Dedifferentiated amniotic fluid mesenchymal stem cell (primary cell): ENCODE results near the gene C4orf50.

Experiments
- DNase-seq: peaks from one replicate; pipeline ENCODE4 v3.0.0-alpha.2; 2016; ENCODE audit errors: extremely low spot score

C4orf50 gene

DNA sequence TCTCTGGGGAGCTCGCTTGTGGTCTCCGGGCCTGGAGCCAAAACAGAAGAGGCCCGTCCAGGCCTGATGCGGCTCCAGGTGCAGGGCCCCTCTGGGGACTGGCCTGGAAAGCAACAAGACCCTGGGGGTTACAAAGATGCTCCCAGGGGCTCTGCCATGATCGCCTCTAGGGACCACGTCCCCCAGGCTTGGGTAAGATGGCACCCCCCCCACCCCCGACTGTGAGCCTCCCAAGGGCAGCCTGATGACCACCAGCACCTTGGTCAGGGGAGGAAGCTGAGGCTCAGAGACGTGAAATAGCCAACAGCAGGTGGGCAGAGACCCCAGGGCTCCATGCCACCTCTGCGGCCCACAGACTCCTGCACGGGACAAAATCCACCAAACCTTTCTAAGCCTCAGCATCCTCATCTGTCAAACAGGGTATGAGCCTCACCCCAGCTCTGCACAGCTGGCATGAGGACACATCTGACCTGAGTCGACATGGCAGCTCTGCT lies 25.4 kb downstream of the C4orf50 start:
- no peak for DNase-seq

DNA sequence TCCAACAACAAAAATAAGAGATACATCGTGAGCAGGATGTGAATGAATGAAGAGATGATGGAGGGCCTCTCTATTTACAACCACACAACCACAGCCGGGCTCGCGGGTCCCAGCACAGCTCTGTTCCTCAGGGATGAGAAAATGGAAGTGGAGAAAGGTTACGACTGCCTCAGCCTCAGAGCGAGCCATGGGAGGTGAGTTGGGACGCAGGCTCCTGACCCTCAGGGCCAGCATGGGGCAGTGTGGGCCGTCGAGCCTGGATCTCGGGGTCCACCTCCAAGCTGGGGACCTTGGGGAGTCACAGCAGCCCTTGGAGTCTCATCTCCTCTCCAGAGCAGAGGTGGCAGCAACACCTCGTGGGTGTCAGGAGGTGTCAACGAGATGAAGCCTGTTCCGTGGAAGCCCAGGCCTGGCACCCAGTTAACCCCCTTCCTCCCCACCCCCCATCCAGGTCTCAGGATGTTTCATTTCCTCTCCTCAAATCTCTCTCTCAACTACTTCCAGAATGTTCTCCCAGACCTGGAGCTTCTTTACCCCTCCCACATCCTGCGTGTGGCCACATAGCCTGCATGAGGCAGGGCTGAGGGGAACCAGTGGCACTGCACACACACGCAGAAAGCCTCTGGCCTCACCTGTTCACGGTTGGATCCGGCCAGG lies 25.9 kb downstream of the C4orf50 start:
- no peak for DNase-seq

DNA sequence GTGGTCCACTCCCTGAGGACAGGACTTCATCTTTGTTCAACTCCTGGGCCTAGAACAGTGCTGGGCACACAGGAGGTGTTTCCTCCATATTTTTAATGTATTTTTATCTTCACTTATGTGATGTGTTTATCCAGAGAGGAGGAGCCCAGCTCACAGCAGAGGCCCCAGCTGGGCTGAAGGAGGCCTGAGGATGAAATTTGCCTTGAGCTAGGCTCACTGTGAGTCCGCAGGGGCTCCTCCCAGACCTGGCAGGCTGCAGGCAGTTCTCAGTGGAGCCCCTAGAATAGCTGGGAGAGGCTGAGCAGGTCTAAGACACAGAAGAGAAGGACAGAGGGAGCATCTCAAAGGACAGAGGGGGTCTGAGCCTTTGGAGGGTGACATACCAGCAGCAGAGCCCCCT lies 26.8 kb downstream of the C4orf50 start:
- no peak for DNase-seq

DNA sequence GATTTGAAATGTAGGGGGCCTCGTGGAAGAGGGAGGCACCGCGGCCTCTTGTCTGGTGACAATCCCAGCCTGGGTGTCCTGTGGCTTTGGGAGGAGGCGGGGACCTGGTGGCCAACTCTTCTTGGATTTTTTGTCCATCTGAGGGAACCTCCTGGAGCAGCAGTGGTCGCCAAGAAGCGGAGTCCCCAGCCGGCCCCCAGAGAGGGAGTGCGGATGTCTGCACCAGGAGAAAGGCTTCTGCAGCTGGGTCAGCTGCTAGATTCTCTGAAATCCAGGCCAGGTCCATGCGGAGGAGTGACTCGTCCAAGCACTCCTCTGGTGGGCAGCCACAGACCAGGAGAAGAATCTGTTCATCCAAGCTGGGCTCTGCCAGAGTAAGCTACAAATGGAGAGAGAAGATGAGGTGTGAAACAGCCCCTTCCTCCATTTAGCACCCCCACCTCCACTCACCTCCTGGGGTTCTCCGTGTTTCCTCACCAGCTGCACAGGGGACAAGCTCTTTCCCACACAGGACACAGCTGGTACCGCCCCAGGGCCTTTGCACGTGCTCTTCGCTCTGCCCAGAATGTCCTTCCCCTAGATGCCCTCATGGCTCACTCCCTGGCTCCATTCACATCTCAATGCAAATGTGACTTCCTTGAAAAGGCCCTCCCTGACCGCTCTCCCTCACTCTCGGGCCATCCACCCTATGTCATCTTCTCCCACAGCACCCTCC lies 27.6 kb downstream of the C4orf50 start:
- DNase-seq: no peak

DNA sequence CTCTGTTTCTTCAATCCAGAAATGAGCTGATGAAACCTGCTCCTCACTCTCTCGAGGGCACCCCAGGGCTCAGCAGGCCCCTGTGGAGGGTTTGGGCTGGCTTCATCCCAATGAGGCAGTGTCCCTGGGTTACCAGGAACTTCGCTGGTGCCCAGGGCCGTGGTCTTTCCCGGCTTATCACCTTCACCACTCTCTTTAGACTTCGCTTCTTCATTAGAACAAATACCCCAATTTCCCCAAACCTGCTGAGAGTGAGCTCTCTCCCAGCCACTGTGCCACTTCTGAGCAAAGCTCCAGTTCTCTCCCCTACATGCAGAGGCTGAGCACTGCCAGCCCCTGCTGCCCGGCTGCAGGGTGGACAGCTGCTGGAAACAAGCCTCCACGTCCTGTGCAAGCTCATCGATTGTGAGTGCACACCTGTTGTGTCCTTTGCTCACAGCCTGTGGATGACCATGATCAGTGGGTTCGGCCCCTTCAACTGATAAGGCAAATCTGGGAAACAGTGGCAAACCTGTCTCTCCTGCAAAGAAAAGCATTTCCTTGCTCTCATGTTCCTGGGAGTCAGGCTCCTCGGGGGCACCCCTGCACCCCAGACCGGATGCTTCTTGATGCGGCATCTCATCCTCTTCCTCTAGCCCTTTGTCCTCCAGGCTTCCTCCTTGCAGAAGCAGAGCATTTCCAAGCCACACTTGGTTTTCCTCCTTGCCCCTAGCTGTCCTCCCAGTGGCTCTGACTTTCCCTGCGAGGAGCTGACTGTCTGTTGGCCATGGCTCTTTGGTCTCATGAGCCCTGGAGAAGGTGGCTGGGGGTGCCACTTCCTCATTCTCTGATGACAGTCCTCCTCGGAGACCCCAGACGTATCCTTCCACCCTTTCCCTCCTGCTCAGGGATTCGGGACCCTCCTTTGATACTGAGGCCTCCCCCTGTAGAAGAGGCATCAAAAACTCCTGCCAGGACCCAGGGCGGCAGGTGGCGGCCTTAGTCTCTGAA lies 28.7 kb downstream of the C4orf50 start:
- DNase-seq: no peak

DNA sequence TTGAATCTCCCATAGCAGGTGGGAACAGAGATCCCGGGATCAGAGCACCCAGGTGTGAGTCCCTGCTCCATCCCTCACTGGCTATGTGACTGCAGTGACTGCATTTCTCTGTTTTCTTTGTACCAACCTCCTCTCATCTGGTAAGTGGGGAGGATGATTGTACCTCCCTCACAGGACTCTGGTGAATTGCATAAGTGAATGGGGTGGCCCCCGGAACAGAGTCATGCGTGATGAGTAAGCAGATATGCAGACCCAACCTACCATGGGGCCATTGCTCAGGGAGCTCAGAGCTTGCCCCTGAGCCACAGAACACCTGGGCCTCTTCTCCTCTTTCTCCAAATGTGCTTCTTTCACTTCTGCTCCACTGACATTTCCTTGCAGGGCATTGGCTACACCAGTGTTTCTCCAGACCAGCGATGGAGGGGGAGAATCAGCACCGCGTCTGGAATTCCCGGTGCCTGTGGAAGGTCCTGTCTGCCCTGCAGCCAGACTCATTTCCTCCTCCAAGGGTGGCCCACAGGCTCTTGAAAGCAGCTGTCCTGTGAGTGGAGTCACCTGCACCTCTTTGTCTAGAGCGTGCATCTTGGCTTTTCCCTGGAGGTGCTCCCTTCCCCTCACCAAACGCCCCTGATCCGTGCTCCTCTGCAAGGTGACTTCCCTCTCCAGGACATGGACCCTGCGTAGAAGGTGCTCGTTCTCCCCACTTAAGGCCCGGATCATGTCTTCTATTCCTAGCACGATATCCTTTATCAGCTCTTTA lies 30.0 kb downstream of the C4orf50 start:
- no peak for DNase-seq

DNA sequence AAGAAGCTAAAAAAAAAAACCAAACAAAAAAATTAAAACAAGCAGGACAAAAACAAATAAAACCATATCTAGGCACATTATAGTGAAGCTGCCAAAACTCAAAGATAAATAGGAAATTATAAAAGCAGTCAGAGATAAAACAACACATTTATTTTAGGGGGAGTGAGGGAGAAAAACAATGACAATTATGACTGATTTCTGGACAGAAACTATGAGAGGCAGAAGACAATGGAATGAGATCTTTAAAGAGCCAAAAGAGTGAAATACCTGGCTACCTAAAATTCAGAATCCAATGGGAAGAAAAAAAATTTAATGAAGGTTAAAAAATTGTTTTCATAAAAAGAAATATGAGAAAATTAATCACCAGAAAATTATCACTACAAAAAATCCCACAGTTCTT lies 33.4 kb downstream of the C4orf50 start:
- DNase-seq: no peak

DNA sequence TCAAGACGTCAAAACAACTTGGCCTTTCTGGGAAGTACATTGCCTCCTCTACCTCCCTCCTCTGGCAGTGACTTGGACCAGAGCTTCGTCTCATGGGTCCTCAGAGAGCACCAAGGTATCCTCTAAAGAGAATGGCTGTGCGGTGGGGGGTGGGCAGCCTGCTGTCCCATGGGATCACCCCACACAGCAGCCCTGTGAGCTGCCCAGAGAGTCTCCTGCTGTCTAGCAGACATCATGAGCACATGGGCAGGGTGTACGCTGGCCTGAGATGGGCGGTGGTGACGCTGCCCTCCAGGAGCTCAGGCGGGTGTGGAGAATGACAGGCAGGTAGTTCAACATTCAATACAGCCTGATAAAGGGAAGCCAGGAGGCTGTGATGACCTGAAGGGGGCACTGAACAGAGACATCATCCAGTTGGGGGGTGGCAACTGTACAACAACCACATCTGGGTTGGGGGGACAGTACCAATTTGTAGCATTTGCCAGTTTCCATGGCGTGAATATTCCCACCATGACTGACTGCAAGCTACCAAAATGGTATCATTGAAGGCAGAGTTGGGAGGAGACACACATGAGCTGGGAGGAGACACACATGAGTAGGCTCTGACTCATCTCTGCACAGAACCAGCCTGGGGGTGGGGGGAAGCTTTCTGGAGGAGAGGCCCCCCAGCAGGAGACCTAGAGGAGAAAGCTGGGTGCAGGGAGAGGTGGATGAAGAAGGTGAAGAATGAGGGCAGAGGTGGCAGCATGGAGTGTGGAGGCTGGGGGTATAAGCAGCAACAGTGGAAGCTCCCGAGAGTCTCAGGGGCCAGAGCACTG lies 35.9 kb downstream of the C4orf50 start:
- no peak for DNase-seq

DNA sequence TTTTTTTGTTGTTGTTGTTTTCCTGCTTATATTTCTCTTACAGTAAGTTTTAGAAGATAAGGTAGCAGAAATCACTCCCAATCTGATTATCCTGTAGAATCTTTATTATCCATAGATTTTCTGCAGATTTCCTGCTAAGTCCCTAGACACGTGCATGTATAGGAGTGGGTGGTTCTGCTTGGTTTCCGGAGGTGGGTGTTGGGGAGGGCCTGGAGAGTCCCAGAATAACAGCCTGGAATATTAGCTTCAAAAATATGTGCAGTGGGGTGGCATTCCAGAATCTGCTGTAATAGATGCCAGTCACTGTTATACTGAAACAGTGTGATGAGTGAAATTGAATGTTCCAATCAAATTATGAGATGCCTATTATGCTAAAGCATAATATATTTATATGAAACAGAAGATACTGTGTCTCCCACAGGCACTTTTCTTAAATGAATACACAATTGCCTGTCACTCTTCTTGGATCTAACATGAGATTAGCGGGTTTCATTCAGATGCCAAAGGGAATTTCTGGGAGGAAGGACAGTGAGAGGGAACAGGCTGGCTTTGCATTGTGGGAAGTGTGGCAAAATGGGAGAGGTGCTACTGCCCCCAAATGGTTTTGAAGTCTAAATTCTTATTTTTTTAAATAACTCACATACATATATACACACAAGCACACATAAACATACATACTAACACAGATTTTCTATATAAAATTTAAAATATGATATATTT lies 37.6 kb downstream of the C4orf50 start:
- no peak for DNase-seq

DNA sequence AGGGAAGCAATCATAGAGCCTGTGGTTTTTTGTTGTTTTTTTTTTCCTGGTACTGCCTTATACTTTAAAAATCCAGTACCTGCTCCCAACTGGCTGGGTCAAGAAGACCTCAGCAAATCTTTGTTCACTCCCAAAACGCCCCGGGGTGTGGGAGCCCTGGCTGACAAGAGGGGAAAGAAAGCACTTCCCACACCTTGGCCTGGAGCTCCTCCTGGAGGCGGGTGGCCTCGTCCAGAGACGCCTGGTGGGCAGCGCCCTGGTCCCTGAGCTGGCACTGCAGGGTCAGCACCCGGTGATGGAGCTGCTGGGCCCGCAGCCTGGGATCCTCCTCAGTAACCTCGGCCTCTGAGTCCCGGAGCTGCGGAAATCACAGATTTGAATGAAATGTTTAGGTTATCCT lies 38.2 kb downstream of the C4orf50 start:
- no peak for DNase-seq

DNA sequence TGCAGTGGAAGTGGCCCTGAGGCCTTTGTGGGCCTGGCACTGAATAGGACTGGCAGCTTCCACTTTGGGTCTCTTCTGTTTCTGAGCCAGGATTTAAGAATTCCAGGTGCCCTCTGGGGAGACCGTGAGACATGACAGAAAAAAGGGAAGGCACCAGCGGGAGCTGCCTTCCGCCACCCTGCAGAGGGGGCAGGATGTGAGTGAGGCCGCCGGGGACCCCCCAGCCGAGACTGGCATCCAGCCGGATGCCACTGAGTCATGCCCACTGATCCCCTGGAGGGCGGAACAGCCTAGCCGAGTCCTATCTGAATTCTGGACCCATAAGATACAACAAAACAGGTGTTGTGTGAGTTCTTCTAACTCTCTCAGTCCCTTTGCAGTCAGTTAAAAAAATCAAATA lies 41.3 kb downstream of the C4orf50 start:
- no peak for DNase-seq

DNA sequence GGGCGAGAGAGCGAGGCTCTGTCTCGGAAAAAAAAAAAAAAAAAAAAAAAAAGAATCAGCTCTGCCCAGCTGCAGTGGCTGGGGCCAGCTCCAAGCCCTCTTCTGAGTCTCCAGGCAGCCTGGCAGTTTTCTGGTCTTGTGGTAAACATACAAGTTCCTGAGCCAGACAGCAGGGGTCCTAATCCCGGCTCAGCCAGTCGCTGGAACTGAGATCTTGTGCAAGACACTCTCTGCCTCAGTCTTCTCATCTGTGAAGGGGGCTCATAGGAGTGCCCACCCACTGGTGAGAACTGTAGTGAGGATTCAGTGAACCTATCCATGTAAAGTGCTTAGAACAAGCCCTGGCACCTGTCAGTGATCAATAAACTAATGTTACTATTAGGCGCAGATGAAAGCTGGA lies 41.8 kb downstream of the C4orf50 start:
- no peak for DNase-seq

DNA sequence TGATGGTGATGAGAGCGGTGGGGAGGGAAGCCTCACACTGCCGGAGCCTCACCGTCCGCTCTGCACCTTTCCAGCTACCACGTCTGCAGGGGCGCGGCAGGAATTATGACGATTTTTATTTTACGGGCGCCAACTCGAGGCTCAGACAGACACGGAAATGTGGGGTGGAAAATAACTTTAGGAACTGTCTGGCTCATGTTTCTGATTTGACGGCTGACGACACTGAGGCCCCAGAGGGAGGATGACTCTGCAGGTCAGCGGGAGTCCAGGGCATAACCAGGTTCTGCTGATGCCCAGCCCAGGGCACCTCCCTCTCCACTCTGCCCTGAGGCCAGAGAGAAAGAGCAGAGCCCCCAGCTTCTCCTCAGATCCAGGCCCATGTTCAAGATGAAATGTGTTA lies 43.9 kb downstream of the C4orf50 start:
- DNase-seq: no peak

DNA sequence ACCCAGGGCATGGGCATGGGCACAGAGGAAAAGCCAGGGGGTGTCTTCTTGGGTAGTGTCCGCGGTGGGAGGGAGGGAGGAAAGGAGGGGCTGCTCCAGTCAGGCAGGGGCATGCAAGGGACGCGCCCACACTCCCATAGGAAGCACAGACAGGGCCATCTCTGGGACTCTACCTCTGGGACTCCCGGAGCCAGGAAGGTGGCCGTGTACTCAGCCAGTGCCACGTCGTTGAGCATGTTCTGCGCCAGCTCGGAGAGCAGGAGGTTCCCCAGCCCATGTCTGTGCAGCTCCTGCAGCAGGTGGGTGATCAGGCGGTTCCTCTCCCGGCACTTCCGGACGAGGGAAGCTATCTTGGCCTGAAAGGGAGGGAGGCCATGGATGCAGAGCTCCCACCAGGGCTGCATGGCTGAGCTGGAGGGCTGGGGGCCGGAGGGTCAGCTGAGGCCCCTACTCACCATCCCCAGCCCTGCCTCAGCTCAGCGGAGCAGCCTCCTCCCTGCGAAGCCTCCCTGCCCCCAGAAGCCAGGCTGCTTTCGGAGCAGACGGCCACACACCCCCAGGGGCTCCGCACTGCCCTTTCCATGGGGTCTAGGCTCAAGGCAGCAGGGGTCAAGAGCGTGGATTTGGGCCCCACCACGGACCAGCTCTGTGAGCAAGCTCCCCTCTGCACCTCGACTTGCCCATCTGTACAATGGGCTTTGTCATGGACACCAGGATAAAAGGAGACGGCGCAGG lies 44.6 kb downstream of the C4orf50 start:
- DNase-seq: no peak

DNA sequence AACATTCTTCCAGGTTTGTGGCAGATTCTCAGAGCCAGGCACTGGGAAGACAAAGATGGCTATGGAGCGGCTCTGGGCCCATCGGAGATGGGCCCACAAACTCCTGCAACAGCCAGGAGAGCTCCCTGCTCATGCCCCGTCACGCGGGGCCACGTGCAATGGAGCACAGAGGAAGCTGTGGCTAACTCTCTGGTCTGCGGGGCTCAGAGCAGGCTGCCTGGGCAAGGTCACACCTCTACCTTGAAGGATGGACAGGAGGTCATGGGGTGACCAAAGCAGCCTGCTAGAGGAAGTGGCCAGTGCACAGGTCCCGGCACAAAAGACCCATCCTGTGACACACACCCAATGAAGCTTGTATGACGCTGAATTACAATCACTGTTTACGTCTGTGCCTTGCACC lies 45.2 kb downstream of the C4orf50 start:
- DNase-seq: no peak

DNA sequence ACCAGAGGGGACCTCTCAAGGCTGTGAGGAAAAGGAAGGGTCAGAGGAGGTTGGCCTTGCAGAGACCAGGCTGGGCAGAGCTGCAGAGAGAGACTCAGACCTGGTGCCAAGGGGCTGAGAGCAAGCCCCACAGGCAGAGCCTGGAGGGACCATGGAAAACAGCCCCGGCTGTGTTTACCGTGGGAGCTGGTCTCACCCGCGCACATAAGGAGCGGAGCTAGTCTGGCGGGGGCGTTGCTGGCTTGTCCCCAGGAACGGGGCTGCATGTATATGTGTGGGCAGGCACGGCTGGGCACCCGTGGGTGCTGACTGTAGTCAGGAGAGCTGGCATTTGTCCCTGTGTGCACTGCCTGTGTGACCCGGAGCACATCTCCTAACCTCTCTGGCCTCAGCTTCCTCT lies 45.7 kb downstream of the C4orf50 start:
- no peak for DNase-seq

DNA sequence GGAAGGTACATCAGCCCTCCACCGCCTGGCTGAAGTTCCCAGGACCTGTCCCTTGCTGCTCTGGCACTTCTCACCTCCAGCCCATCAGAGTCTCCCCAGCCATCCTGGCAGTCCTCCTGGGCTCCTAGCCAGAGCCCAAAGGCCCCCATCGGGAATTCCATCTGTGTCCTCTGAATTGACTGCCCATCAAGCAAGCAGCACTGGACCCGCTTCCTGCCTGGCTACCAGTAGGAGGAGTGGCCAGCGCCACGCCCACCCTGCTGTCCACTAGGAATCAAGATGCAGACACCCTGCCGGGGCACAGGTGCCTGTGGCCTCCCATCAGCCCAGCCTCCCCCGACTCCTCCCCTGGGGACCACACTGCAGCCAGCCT lies 47.2 kb downstream of the C4orf50 start:
- no peak for DNase-seq

DNA sequence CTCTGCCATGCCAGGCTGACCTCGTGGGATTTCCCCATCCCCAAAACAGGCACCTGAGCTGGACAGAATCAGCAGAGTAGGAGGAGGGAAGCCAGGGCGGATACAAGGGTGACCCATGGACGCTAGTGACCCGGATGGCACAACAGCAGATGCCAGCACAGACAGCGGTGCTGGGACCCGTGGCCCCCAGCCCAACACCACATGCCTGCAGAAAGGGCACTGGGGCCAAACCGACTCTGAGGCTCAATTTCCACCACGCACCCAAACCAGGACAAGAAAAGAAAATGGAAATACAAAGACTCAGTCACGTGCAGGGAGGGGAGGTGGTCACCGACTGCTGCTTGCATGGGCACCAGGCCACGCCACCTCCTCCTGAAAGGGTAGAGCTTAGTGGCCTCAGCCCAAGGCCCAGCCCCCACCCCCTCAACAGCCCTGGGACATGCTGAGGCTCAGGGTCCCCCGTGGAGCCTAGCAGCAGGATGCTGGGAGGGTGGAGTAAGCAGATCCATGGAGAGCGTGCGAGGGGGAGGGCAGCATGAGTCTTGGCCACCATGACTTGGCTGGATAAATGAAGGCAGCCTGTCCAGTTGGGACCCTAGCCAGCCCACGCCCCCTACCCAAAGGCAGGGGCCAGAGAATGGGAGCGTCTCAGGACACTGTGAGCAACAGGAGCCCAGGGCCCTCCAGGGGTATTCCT lies 47.7 kb downstream of the C4orf50 start:
- DNase-seq: no peak

DNA sequence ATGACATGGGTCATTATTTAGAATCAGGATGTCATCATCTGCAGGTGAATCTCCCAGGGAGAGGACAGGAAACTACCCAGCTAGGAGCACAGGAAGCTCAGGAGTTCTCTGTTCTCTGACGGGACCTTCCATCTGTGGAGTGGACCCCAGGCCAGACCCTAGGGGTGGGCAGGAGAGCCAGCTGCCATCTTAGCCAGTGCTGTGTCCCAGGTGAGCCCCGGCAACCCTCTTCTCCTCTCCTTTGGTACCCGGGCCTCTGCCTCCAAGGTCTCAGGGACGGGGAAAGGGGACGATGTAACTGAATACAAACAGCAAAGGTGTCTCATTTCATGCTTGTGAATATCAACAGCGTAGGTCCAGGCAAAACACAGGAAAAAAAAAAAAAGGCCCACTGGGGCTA lies 48.5 kb downstream of the C4orf50 start:
- DNase-seq: no peak
